ENCODE results near the gene MT1H. TPM values are rescaled to one million over a fixed set of nuclear protein-coding genes. Genes with fewer than 3 reads are reported as not detected.
A peak's percentile ranks its signal among the peaks of the same experiment; 100 is the strongest.

MT1H gene
- total and polyA plus RNA-seq, 7 donors, result 2.0 to 581 (median 133) TPM; not detected in 4

DNA sequence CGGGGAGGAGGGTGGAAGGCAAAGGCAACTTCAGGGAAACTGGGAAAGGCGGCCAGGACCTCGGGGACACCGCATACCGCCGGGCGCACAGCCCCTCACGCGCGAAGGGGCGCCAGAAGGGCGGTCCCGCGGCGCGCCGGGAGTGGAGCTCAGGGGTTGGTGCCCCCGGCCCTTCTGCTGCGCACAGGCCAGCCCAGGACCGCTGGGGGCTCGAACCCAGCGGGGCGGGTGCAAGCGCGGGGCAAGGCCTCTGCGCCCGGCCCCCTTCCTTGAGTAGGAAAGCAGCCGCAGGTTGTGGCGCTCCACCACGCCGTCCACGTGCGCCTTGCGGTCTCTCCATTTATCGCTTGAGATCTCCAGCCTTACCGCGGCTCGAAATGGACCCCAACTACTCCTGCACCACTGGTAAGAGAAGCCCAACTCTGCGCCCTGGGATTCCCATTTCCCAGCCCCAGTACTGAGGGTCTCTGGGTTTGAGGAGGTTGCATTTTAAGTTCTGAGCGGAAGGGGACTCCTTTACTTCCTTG is 34.1 kb upstream of the MT1H start:
- TF ChIP-seq POLR2A (IDR thresholded peaks at IDR 0.05) (no peak), POLR2AphosphoS5 (IDR thresholded peaks at IDR 0.05) (no peak), EP300 (IDR thresholded peaks at IDR 0.05) (no peak)
- intact Hi-C loops (cut with DNase I), result no loop called here
- no peaks in the 10 kb centered on the region for H3K9me3 ChIP-seq
- H3K36me3 ChIP-seq, result no peaks in the 10 kb centered on the region
- peaks cover 0 to 45% (median 35%) of the 10 kb centered on the region in 4 donors for H3K4me1 ChIP-seq
- DNase-seq, result no peak
- no peak overlapping the region for H3K27ac ChIP-seq
- peaks cover 14 to 71% (median 50%) of the 10 kb centered on the region in 3 donors for H3K27me3 ChIP-seq
- H3K4me3 ChIP-seq, result peak overlapping the region in 3 of 4 donors; percentile 5 to 32 (median 15)
- 17 to 48% methylated on average over 40 of the region's 40 CpGs for WGBS, 2 donors

DNA sequence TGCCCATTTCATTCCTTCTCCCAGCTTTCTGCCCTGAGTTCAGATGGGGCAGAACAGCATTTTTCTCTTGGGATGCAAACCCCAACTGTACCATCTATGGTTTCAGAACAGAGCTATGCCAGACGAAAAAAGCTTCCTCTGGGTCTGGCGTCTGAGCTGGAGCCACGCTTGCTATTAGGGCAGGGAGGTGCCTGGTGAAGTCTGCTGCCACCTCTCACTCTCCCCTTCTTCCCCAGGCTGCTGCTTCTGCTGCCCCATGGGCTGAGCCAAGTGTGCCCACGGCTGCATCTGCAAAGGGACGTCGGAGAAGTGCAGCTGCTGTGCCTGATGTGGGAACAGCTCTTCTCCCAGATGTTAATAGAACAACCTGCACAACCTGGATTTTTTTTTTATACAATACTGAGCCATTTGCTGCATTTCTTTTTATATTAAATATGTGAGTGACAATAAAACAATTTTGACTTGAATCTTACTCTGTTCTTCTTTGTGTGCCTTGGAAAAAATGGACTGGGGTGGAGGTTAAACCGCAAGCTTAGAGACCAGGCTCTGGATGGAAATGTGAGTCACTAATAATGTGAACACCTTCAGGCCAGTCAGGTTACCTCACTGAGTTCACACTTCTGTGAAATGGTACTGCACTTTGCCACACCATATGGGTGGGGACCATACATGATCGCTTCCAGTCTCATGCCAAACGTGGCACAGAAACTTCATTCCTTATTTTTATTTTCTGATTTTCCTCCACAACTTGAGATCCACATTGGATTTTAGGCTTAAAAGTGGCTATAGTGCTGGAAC is 32.8 kb upstream of the MT1H start:
- DNase-seq, result no peak
- Histone ChIP-seq H3K9me3 (no peaks in the 10 kb centered on the region), H3K27ac (no peak overlapping the region), H3K4me3 (no peak overlapping the region), H3K27me3 (peaks cover 14 to 83% (median 54%) of the 10 kb centered on the region in 3 donors), H3K4me1 (peaks cover 0 to 42% (median 34%) of the 10 kb centered on the region in 4 donors), H3K36me3 (no peaks in the 10 kb centered on the region)
- 42 to 72% methylated on average over 9 of the region's 9 CpGs for WGBS, 2 donors
- TF ChIP-seq, protein P1, sequence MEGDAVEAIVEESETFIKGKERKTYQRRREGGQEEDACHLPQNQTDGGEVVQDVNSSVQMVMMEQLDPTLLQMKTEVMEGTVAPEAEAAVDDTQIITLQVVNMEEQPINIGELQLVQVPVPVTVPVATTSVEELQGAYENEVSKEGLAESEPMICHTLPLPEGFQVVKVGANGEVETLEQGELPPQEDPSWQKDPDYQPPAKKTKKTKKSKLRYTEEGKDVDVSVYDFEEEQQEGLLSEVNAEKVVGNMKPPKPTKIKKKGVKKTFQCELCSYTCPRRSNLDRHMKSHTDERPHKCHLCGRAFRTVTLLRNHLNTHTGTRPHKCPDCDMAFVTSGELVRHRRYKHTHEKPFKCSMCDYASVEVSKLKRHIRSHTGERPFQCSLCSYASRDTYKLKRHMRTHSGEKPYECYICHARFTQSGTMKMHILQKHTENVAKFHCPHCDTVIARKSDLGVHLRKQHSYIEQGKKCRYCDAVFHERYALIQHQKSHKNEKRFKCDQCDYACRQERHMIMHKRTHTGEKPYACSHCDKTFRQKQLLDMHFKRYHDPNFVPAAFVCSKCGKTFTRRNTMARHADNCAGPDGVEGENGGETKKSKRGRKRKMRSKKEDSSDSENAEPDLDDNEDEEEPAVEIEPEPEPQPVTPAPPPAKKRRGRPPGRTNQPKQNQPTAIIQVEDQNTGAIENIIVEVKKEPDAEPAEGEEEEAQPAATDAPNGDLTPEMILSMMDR (IDR thresholded peaks at IDR 0.05), result no peak
- TF ChIP-seq POLR2A (IDR thresholded peaks at IDR 0.05) (no peak), EP300 (IDR thresholded peaks at IDR 0.05) (no peak), POLR2AphosphoS5 (IDR thresholded peaks at IDR 0.05) (no peak)
- intact Hi-C loops (cut with DNase I), result no loop called here

DNA sequence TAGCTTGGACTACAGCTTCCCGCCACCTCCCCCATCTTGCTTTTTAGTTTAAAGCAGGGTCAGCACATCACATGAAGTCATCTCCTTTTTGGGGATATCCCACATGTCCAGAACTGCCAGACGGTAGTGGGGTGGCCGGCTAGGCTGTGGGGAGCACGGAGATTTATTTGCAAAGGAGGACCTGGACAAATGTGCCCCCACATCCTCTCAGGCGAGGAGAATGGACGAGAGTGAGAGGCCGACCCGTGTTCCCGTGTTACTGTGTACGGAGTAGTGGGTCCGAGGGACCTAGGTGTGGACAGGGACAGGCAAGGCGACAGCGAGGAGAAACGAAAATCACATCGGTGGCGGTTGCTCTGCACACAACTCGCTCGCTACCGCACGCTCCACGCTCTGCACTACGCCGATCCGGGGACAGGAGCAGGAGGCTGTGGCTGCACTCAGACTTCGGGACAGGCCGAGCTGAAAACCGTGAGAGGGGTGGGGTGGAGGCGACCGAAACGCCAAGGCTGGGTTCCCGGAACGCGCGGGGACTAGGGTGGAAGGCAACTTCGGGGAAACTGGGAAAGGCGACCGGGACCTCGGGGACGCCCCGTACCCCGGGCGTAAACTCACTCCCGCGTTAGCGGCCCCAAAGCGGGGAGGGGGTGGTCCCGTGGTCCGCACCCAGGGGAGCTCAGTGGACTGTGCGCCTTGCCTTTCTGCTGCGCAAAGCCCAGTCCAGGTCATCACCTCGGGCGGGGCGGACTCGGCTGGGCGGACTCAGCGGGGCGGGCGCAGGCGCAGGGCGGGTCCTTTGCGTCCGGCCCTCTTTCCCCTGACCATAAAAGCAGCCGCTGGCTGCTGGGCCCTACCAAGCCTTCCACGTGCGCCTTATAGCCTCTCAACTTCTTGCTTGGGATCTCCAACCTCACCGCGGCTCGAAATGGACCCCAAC is 31.5 kb upstream of the MT1H start, which contains the start of gene MT1A:
TSS of gene MT1A (plus strand) at position 853 of the 937 bp plus-strand sequence. CDS start at position 926, 73 bp downstream.
- Histone ChIP-seq H3K4me1 (peaks cover 0 to 31% (median 29%) of the 10 kb centered on the region in 4 donors), H3K9me3 (no peaks in the 10 kb centered on the region), H3K4me3 (peak within 1 kb of the TSS; percentile 12 to 57 (median 42)), H3K27ac (peak within 1 kb of the TSS; percentile 25 to 68 (median 56)), H3K27me3 (peaks cover 14 to 87% (median 54%) of the 10 kb centered on the region in 3 donors), H3K36me3 (no peaks in the 10 kb centered on the region)
- 5 to 6% methylated on average over 68 of the region's 68 CpGs for WGBS, 2 donors
- DNase-seq, result peak; percentile 87
- intact Hi-C loops (cut with DNase I), result no loop called here
- TF ChIP-seq POLR2A (IDR thresholded peaks at IDR 0.05) (peak in 1 of 2 donors; percentile 31), EP300 (IDR thresholded peaks at IDR 0.05) (peak in 1 of 4 donors; percentile 40), POLR2AphosphoS5 (IDR thresholded peaks at IDR 0.05) (peak; percentile 74 to 81 (median 75))
- TF ChIP-seq, protein P1 (IDR thresholded peaks at IDR 0.05), result no peak

DNA sequence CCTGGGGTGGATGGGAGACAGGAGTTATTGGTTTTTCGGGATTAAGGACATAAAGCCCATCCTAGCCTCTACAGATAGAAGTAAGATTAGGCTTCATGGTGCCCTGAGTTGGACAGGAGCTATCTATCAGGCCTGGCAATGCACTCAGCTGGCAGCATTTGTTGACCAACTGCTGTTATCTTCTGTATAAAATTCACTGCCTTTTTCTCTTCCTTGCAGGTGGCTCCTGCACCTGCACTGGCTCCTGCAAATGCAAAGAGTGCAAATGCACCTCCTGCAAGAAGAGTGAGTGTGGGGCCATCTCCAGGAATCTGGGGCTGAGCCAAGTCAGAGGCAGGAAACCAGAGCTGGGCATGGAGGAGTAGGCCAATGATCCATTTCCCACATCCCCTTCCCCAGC is 30.6 kb upstream of the MT1H start:
- Histone ChIP-seq H3K27me3 (peaks cover 14 to 90% (median 54%) of the 10 kb centered on the region in 3 donors), H3K36me3 (no peaks in the 10 kb centered on the region), H3K4me3 (peak overlapping the region in 1 of 4 donors; percentile 41), H3K27ac (peak overlapping the region in 1 of 4 donors; percentile 68), H3K4me1 (peaks cover 0 to 39% (median 38%) of the 10 kb centered on the region in 4 donors), H3K9me3 (no peaks in the 10 kb centered on the region)
- WGBS, 2 donors, result 9 to 35% methylated on average over 1 of the region's 1 CpG
- intact Hi-C loops (cut with DNase I), result no loop called here
- TF ChIP-seq EP300 (IDR thresholded peaks at IDR 0.05) (no peak), POLR2AphosphoS5 (IDR thresholded peaks at IDR 0.05) (no peak), POLR2A (IDR thresholded peaks at IDR 0.05) (no peak)
- TF ChIP-seq, protein P1 (IDR thresholded peaks at IDR 0.05), result no peak
- no peak for DNase-seq
